ENCODE measurements around the gene MTHFD1L.

GRCh38 chr6:150925976-150926375 lies 60.5 kb downstream of the MTHFD1L start:
- TF ChIP-seq CTCF (IDR thresholded peaks at IDR 0.05 in 8 of 11, conservative IDR thresholded peaks at IDR 0.05 in 3 of 11): no peak
- TF ChIP-seq POLR2AphosphoS5 (IDR thresholded peaks at IDR 0.05): no peak
